ENCODE results near the gene SAMD4A.

The SAMD4A gene

DNA sequence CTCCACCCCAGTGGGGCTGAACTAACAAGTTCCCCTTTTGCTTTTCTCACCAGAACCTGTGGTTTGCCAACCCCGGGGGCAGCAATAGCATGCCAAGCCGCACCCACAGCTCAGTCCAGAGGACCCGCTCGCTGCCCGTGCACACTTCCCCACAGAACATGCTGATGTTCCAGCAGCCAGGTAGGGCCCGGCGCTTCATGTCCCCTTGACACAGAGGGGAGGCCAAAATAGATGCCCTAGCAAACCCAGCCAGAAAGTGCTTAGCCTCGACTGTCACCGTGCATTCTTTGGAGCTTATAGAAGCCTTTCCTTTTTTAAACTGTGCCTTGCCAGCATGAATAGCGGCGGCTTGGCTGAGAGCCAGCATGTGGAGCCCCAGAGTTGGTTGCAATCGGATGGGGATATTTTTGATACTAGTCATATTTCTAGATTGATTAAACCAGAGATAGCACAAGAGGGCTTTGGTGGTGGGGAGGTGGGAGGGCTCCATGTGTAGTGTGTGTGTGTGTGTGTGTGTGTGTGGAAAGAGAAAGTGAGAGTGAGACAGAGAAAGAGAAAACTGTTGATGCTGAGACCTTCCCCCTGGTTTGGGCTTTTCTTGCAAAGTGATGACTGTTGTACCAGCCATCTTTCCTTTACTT is 209.6 kb downstream of the SAMD4A start:
- DNase-seq (ENCODE audit: insufficient read length, low spot score): peak; percentile 34
- FAIRE-seq: peak; percentile 81
- TF ChIP-seq POU2F2 (IDR thresholded peaks at IDR 0.05; ENCODE audit: low read depth, low read length): no peak

DNA sequence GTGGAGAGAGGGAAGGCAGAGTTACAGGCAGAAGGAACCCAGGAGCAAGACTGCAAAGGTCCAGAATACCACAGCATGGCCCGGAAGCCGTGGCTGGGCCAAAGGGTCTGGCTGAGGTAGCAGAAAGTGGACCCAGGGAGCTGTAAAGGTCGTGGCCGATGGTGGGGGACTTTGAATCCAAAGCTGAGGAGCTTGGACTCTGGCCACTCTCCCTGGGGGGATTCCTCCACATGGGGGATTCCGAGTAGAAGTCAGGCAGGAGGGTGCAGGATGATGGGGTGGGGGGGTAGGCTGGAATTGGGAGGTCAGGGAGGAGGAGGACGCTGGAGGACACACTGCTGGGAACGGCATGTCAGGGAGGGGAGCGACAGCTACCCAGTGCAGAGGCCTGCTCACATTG is 210.5 kb downstream of the SAMD4A start:
- DNase-seq (ENCODE audit: insufficient read length, low spot score) (no peak), FAIRE-seq (no peak)
- TF ChIP-seq POLR2AphosphoS5 (IDR thresholded peaks at IDR 0.05; ENCODE audit: low read depth, low read length) (no peak), POU2F2 (IDR thresholded peaks at IDR 0.05; ENCODE audit: low read depth, low read length) (no peak), SPI1 (IDR thresholded peaks at IDR 0.05; ENCODE audit: low read depth, low read length) (no peak), PAX5 (IDR thresholded peaks at IDR 0.05; ENCODE audit: insufficient read depth, low read length, severe bottlenecking) (no peak), TAF1 (IDR thresholded peaks at IDR 0.05; ENCODE audit: low read depth, low read length) (no peak), POLR2A (IDR thresholded peaks at IDR 0.05; ENCODE audit: low read depth, low read length) (no peak)

DNA sequence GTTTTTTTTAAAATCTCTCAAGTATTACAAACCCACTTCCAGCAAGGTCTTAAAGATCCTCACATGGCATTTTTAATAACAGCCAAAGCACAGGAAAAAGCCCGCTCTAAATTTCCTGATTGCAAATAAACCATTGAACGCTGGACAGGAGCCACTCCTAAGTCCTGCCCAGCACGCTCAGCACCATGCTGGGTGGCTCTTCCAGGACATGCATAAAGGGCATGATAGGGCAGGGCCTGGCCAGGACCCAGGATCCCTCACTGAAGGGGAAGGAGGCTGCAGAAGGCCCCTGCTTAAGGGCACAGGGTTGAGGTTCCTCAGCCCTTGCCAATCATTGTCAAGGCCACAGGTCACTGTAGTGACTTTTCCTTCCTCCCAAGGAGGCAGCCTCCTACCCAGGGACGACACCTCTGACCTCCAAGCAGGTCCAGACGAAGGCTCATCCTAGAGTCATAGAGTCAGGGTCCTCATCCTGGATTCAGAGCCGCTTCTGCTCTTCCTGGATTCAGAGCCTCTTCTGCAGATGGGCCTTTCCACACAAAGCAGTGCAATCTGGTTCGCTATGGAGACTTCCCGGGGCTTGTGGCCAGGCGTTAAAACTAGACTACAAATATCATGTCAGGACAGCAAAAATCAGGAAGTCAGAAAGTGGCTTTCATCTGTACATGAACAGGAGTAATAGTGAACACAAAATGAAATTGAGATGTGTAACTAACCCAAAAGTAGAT is 211.9 kb downstream of the SAMD4A start:
- DNase-seq (ENCODE audit: insufficient read length, low spot score) (no peak), FAIRE-seq (no peak)

DNA sequence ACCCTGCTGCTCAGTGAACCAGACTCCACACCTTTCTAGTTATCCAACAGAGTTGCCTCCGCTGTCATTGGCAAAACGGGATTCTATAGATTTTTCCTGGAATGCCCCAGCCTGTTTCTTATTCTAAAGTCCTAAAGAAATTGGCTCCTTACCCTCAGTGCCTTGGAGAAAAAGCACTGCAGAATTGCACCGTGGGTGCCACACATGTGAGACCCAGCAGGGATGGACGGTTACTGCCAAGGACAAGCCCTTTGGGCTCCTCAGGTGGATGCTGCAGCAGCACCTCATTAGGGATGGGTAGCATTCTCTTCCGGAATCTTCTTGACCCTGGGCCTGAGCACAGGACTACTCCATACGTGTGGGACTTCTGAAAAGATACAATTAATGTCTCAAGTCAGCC is 214.2 kb downstream of the SAMD4A start:
- no peak for TF ChIP-seq TAF1 (IDR thresholded peaks at IDR 0.05; ENCODE audit: low read depth, low read length)
- TF ChIP-seq POU2F2 (IDR thresholded peaks at IDR 0.05; ENCODE audit: low read depth, low read length): no peak
- no peak for TF ChIP-seq POLR2A (IDR thresholded peaks at IDR 0.05; ENCODE audit: low read depth, low read length)
- DNase-seq (ENCODE audit: insufficient read length, low spot score) (no peak), FAIRE-seq (no peak)

More for the DNA sequence above, 211.9 kb downstream of the SAMD4A start:
- TF ChIP-seq PAX5 (IDR thresholded peaks at IDR 0.05; ENCODE audit: insufficient read depth, low read length, severe bottlenecking) (no peak), POLR2A (IDR thresholded peaks at IDR 0.05; ENCODE audit: low read depth, low read length) (no peak), POU2F2 (IDR thresholded peaks at IDR 0.05; ENCODE audit: low read depth, low read length) (no peak), SPI1 (IDR thresholded peaks at IDR 0.05; ENCODE audit: low read depth, low read length) (no peak), TAF1 (IDR thresholded peaks at IDR 0.05; ENCODE audit: low read depth, low read length) (no peak), POLR2AphosphoS5 (IDR thresholded peaks at IDR 0.05; ENCODE audit: low read depth, low read length) (no peak)

DNA sequence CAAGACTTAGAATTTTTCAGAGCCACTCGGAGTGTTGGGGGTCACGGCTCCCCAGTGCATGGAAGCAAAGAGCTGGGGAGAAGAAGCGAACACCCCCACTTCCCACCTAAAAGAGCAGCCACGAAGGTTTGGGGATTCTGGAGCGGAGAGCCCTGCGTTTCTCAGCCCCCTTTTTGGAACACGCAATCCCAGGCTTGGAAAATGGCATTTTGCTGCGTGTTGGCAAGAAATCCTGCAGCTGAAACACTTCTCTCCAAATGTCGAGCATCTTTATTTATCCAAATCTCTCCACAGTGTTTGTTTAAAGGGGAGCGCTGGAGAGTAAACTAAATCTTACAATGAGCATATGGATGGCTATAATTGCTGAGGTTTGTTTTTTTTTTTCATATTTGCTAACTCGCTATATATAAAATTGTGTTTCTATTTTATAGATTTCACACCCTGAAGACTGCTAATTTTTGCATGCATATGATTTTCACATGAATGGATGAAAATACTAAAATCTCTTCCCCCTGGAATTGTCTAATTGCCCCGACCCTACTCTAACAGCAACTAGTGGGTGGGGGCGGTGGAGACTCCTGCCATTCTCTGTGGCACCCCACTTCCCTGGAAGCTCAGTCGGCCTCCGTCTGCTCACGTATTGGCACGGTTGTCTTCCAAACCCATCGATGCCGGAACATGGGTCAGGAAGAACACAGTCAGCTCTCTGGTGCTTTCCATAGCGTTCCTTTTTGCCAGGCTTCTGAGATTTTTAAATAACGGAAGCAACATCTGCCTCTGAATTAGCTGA is 215.2 kb downstream of the SAMD4A start:
- TF ChIP-seq POU2F2 (IDR thresholded peaks at IDR 0.05; ENCODE audit: low read depth, low read length) (no peak), POLR2A (IDR thresholded peaks at IDR 0.05; ENCODE audit: low read depth, low read length) (no peak), TAF1 (IDR thresholded peaks at IDR 0.05; ENCODE audit: low read depth, low read length) (no peak), PAX5 (IDR thresholded peaks at IDR 0.05; ENCODE audit: insufficient read depth, low read length, severe bottlenecking) (no peak), POLR2AphosphoS5 (IDR thresholded peaks at IDR 0.05; ENCODE audit: low read depth, low read length) (no peak), SPI1 (IDR thresholded peaks at IDR 0.05; ENCODE audit: low read depth, low read length) (no peak)
- FAIRE-seq: no peak

DNA sequence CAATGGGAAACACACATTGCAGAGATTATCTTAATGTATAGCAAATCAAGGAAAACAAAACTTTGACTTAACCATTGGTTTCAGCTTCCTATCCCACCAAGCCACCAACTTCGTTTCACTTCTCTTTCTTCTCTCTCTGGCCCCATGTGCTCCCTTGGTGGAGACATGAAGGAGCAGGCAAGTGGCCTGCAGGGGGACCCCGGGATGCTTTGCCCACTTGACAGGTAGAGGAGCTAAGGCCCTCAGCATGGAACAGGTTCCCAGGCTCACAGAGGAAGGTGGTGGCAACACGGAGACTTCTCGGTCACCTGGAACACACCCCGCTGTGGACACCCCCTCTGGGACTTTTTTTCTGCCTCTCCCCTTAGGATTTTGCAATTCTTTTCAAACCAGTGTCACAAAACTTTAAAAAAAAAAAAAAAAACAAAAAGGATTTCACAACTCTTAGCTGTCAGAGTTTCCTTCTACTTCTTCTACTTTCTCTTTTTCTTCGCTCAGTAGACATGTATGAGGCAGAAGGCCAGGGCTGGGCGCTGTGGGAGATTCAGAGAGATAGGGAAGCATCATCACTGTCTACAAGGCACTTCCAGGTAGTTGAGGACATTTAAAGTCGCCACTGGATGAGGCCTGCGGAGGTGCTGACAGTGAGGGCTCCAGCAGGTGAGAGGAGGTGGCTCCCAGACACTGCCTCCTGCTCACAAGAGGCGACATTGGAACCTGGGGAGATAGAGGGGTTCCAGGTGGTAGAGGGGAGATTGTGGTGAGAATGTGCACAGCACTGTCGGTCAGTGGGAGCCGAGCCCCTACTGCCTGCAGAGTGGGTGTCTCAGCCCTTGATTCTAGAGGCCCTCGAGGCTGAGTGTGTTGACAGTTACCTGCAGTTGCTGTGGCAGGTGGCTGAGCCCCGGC is 216.1 kb downstream of the SAMD4A start:
- peak; percentile 64 for DNase-seq (ENCODE audit: insufficient read length, low spot score)
- no peak for TF ChIP-seq TAF1 (IDR thresholded peaks at IDR 0.05; ENCODE audit: low read depth, low read length)
- peak; percentile 97 for TF ChIP-seq SPI1 (IDR thresholded peaks at IDR 0.05; ENCODE audit: low read depth, low read length)
- peak; percentile 97 for FAIRE-seq

More for the DNA sequence above, 215.2 kb downstream of the SAMD4A start:
- DNase-seq (ENCODE audit: insufficient read length, low spot score): no peak

DNA sequence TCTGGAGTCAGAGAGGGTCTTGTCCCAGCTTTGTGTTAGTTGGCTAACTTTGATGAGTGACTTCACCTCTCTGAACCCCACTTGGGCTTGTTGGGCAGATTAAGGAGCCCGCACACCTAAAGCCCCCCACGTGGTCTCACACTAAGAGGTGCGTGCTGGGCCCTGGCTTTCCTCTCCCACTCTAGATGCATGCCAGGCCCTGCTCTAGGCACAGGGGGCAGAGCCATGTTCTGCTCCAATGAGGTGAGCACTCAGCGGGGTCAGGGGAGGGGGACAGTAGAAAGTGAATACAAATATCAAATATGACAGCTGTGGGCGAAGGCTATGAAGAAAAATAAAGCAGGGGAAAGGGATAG is 216.7 kb downstream of the SAMD4A start:
- TF ChIP-seq POLR2A (IDR thresholded peaks at IDR 0.05; ENCODE audit: low read depth, low read length): no peak
- TF ChIP-seq TAF1 (IDR thresholded peaks at IDR 0.05; ENCODE audit: low read depth, low read length): no peak
- TF ChIP-seq POU2F2 (IDR thresholded peaks at IDR 0.05; ENCODE audit: low read depth, low read length): no peak
- no peak for FAIRE-seq
- DNase-seq (ENCODE audit: insufficient read length, low spot score): no peak

DNA sequence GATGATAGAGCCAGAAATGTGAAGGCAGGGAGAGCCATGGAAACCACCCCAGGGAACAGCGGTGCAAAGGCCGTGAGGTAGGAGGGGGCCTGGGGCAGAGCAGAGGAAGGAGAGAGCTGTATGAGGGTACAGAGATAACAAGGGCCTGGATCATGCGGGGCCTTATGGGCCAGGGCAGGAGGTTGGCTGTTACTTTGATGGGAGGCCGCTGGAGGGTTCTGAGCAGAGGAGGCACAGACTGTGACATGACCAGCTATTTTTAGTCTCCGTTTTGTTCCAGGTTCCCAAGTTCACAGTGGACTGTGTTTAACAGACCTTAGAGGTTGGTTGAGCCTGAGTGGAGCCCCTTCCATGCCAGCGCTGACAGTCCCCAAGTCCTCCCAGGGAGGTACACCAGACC is 217.1 kb downstream of the SAMD4A start:
- TF ChIP-seq TAF1 (IDR thresholded peaks at IDR 0.05; ENCODE audit: low read depth, low read length) (no peak), POLR2A (IDR thresholded peaks at IDR 0.05; ENCODE audit: low read depth, low read length) (no peak), SPI1 (IDR thresholded peaks at IDR 0.05; ENCODE audit: low read depth, low read length) (no peak), PAX5 (IDR thresholded peaks at IDR 0.05; ENCODE audit: insufficient read depth, low read length, severe bottlenecking) (no peak), POLR2AphosphoS5 (IDR thresholded peaks at IDR 0.05; ENCODE audit: low read depth, low read length) (no peak), POU2F2 (IDR thresholded peaks at IDR 0.05; ENCODE audit: low read depth, low read length) (no peak)
- DNase-seq (ENCODE audit: insufficient read length, low spot score) (no peak), FAIRE-seq (no peak)

DNA sequence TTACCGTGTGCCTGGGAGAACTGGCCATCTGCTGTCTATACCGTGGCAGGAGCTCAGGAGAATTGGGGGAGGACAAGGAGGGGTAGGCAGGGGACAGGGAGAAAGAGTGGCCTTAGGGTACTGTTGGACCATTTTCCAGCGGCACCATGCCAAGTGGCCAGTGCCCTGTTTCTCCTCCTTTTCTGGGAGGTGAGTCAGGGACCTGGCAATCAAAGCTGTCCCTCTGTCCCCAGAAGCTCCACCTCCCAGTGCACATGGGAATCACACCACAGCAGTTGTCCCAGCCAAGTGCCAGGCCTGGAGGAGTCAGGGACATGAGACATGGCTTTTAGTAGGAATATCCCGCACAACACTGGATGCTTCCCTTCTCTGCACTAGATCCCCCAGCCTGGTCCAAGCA is 217.7 kb downstream of the SAMD4A start:
- no peak for DNase-seq (ENCODE audit: insufficient read length, low spot score)
- no peak for FAIRE-seq
- TF ChIP-seq SPI1 (IDR thresholded peaks at IDR 0.05; ENCODE audit: low read depth, low read length): no peak

All from GM12891 (cell line).